Measurements from ENCODE around the gene NUP93. TPM values are rescaled to one million over a fixed set of nuclear protein-coding genes. Genes with fewer than 3 reads are reported as not detected.

NUP93 gene
- total and polyA plus RNA-seq, 9 of the 15 experiments (the other 6 are each of a cell fraction or from before 2014, with no cell fraction given): 92.0 to 162 (median 121) TPM

- no peak for TF ChIP-seq RNF219 (CRISPR knock-in tag; IDR thresholded peaks at IDR 0.05)
- TF ChIP-seq ZNF79 (CRISPR knock-in tag; IDR thresholded peaks at IDR 0.05; ENCODE audit: low read depth): no peak
- TF ChIP-seq ZBTB17 (CRISPR knock-in tag; IDR thresholded peaks at IDR 0.05): no peak
- TF ChIP-seq KDM5B (IDR thresholded peaks at IDR 0.05; ENCODE audit: insufficient replicate concordance, low read depth, low read length): peak; percentile 85
- TF ChIP-seq CBFB (CRISPR knock-in tag; IDR thresholded peaks at IDR 0.05): no peak
- TF ChIP-seq SMARCA5 (IDR thresholded peaks at IDR 0.05): no peak
- no peak for TF ChIP-seq TFAM (CRISPR knock-in tag; conservative IDR thresholded peaks at IDR 0.05)
- TF ChIP-seq CREB3L1 (IDR thresholded peaks at IDR 0.05; ENCODE audit: borderline replicate concordance, low read depth): no peak
- TF ChIP-seq POLR2AphosphoS2 (IDR thresholded peaks at IDR 0.05; ENCODE audit: low read length): no peak
- no peak for TF ChIP-seq ZNF57 (CRISPR knock-in tag; IDR thresholded peaks at IDR 0.05)
- no peak for TF ChIP-seq CSDE1 (IDR thresholded peaks at IDR 0.05)
- TF ChIP-seq RCOR1 (IDR thresholded peaks at IDR 0.05; ENCODE audit: borderline replicate concordance in 1 of 2, low read depth in 2 of 2, low read length in 2 of 2): 0 out of 4 replicates have a peak, but pooled peaks of 1 of the 2 experiments have one; percentile 4
- no peak for TF ChIP-seq AFF4 (CRISPR knock-in tag; IDR thresholded peaks at IDR 0.05)
- TF ChIP-seq CCNT2 (IDR thresholded peaks at IDR 0.05; ENCODE audit: borderline replicate concordance, extremely low read depth, insufficient read length, low read depth, low read length): peak; percentile 44
- TF ChIP-seq C11orf30 (IDR thresholded peaks at IDR 0.05; ENCODE audit: low read depth): peak; percentile 16; the same call in 1 of the 2 replicates
- TF ChIP-seq ZFX (CRISPR knock-in tag; IDR thresholded peaks at IDR 0.05): no peak
- no peak for TF ChIP-seq ZNF76 (CRISPR knock-in tag; IDR thresholded peaks at IDR 0.05; ENCODE audit: borderline replicate concordance)
- no peak for TF ChIP-seq RBM14 (IDR thresholded peaks at IDR 0.05; ENCODE audit: borderline replicate concordance, insufficient read depth, low read depth, low read length)
- TF ChIP-seq SMAD3 (CRISPR knock-in tag; conservative IDR thresholded peaks at IDR 0.05): no peak
- TF ChIP-seq KAT2B (IDR thresholded peaks at IDR 0.05; ENCODE audit: low read depth, low read length): no peak
- TF ChIP-seq PCBP1 (IDR thresholded peaks at IDR 0.05; ENCODE audit: low read depth, low read length, poor library complexity, severe bottlenecking): no peak
These were observed 47.8 kb upstream of the NUP93 start, which contains the start of gene MT1X (continued) for GRCh38 chr16:56681939-56682702.

All from K562 (cell line).